WERI-Rb-1 (cell line): ENCODE results near the gene OSM.

ENCODE experiments used
- DNase-seq: peaks from one replicate; pipeline ENCODE4 v3.0.0-alpha.2; 2020
- H3K27ac ChIP-seq: fragments of 250-450 bp; sonication (Bioruptor Pico); 2 replicates; pipeline ENCODE4 v1.5.1; 2020; ENCODE audit warnings: mild to moderate bottlenecking, moderate library complexity
- H3K27me3 ChIP-seq: fragments of 250-450 bp; sonication (Bioruptor Pico); 2 replicates; pipeline ENCODE4 v1.5.1; 2021; ENCODE audit warnings: mild to moderate bottlenecking, low read depth, moderate library complexity; ENCODE audit not compliant: insufficient read depth, severe bottlenecking
- H3K36me3 ChIP-seq: fragments of 250-450 bp; sonication (Bioruptor Pico); 2 replicates; pipeline ENCODE4 v1.5.1; 2020; ENCODE audit warnings: mild to moderate bottlenecking, moderate library complexity
- H3K4me3 ChIP-seq: 2 replicates; pipeline ENCODE4 v1.5.1; 2011; ENCODE audit warnings: low read depth, mild to moderate bottlenecking, control low read depth, low read length
- H3K9me3 ChIP-seq: fragments of 250-450 bp; sonication (Bioruptor Pico); 2 replicates; pipeline ENCODE4 v1.5.1; 2021; ENCODE audit warnings: mild to moderate bottlenecking, moderate library complexity; ENCODE audit not compliant: severe bottlenecking
- CTCF ChIP-seq: IDR thresholded peaks from 2 replicates; pipeline ENCODE4 v1.5.1; 2011; ENCODE audit warnings: low read depth, mild to moderate bottlenecking, control low read depth, inconsistent platforms, low read length

Gene OSM

DNA sequence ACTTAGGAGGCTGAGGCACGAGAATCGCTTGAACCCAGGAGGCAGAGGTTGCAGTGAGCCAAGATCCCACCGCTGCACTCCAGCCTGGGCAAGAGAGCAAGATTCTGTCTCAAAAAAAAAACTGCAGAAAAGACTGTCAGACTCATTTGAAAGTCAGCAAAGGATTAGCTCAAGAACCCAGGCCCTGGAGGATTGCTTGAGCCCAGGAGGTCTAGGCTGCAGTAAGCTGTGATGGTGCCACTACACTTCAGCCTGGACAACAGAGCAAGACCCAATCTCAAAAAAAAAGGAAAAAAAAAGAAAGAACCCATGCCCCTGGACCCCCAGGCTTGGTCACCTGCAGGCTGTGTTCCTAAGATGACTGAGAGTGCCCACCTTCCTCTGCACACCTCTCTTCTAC is 36.3 kb downstream of the OSM start:
- no peak for DNase-seq
- Histone ChIP-seq H3K36me3 (no peaks in the 10 kb centered on the region), H3K27ac (no peak overlapping the region), H3K27me3 (no peaks in the 10 kb centered on the region), H3K9me3 (no peaks in the 10 kb centered on the region), H3K4me3 (no peak overlapping the region)
- TF ChIP-seq CTCF = no peak

DNA sequence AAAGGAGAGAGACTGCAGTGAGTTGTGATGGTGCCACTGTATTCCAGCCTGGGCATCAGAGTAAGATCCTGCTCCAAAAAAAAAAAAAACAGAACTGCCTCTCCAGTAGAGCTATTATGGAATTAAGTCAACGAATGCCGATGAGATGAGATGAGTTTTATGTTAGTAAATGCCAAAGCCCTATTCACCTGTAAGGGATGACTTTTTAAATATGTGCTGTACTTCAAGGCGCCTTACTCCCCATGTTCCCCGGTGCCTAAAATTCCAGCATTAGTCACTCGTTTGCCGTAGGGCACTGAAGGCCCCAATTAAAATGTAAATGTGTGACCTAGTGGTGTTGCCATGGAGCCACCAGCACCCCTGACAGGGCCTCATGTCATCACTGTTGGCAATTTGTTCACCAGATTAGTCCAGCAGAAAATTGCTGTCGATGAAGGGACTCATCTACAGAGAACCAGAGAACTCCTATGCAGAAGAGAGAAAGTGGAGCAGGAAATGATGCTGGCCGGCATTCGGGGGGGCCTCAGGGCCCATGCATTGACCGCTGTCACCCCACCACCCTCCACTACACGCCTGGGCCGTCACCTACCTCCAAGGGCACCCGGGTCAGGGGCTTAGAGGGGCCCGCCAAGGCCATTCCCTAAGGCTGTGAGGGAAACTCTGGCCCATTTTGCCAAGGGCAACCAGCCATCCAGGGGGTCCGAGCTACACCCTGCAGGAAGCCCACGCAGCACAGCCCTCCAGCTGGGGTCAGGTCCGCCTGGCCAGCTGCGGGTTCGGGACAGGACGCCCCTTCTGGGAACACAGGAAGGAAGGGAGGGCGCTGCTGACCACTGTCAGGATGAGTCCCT is 37.9 kb downstream of the OSM start:
- Histone ChIP-seq H3K36me3 (no peaks in the 10 kb centered on the region), H3K9me3 (no peaks in the 10 kb centered on the region), H3K27ac (no peak overlapping the region), H3K27me3 (no peaks in the 10 kb centered on the region), H3K4me3 (no peak overlapping the region)
- DNase-seq = no peak
- no peak for TF ChIP-seq CTCF

GRCh38 chr22:30227438-30228228 is 39.0 kb downstream of the OSM start:
- no peak for DNase-seq
- no peak overlapping the region for H3K4me3 ChIP-seq
- no peaks in the 10 kb centered on the region for H3K36me3 ChIP-seq
- no peaks in the 10 kb centered on the region for H3K9me3 ChIP-seq
- no peak for TF ChIP-seq CTCF
- H3K27me3 ChIP-seq = no peaks in the 10 kb centered on the region
- no peak overlapping the region for H3K27ac ChIP-seq

DNA sequence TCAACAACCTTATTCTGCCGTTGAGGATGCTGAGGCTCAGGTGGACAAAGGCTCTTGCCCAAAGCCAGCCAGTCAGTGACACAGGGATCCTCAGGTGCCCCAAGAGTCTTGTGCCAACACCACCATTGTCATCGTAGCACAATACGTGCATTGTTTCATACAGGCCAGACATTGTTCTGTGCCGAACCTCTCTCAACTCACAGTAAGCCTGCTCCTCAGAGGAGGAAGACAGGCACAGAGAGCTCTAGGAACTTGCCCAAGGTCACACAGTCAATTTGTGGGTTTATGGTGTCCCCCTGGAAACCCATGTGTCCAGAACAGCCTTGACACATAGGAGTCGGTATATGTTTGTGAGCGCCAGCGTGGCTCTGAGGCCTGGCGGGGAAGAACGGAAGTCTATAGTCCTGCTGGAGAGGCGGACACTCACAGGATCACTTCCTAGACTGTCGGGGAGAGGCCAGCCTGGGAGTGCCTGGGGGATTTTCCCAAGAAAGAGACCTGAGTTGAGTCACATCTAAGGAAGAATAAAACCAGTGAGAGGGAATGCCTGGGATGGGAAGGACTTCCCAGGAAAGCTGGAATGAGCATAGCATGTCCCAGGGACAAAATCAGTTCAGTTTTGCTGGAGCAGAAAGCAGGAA is 40.3 kb downstream of the OSM start:
- no peak for TF ChIP-seq CTCF
- DNase-seq = no peak
- Histone ChIP-seq H3K36me3 (no peaks in the 10 kb centered on the region), H3K4me3 (no peak overlapping the region), H3K27ac (no peak overlapping the region), H3K9me3 (no peaks in the 10 kb centered on the region), H3K27me3 (no peaks in the 10 kb centered on the region)

DNA sequence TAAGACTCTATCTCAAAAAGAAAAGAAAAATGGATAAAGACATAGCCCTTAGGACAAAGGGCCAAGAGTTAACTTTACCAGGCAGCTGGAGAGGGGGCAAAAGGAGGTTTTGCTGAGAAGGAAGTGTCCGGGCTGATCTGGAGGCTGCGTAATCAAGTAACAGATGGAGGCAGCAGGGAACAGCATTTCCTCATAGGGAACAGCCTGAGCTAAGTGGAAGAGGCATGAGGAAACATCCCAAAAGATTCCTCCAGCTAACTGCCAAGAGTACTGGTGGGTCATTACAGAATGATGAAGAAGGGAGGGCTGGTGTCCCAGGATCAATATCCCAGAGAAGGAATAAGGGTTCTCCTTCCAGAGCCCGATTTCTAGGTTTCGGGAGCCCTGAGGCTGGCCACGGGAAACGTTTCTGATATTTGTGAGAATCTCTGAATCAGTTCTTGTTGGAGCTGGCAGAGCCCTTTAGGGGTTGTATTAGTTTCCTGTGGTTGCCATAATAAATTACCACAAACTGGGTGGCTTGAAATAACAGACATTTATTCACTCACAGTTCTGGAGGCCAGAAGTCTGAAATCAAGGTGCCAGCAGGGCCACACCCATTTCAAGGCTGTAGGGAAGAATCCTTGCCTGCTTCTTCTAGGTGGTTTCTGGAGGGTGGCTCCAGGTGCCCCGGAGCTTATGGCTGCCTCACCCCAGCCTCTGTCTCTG is 41.3 kb downstream of the OSM start:
- Histone ChIP-seq H3K4me3 (no peak overlapping the region), H3K27me3 (no peaks in the 10 kb centered on the region), H3K36me3 (no peaks in the 10 kb centered on the region), H3K9me3 (no peaks in the 10 kb centered on the region), H3K27ac (no peak overlapping the region)
- no peak for TF ChIP-seq CTCF
- no peak for DNase-seq
